ENCODE data around the gene RFX4. TPM values are rescaled to one million over a fixed set of nuclear protein-coding genes. Genes with fewer than 3 reads are reported as not detected.
"Not testable (repeated sequence)": the region's sequence is repeated elsewhere in the genome, so short reads cannot be mapped to it uniquely, and the experiment has no call there.

The RFX4 gene
- polyA plus RNA-seq, 4 donors: 0.36 to 0.38 TPM; not detected in 2

GRCh38 chr12:106685381-106685780, 102.6 kb downstream of the RFX4 start:
- no peak for DNase-seq (ENCODE audit: low read depth in 4 of 4, low spot score in 2 of 4)

DNA sequence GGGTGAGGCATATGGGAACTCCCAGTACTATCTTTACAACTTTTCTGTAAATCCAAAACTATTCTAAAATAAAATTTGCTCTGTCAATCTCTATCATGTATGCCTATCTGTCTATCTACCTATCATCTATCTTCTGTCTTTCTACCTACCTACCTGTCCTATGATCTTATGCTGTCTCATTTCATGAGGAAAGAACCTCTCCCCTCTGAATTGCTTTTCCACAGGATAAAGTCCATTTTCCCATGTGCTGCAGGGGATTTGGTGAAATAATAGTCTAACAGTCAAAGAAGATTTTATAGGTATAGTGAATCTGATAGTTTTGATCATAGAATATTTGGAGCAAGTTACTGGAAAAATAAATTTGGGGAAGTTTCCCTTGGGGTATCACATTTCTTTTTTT, 104.9 kb downstream of the RFX4 start:
- DNase-seq (ENCODE audit: low read depth in 4 of 4, low spot score in 2 of 4): no peak

GRCh38 chr12:106690569-106691305, 107.9 kb downstream of the RFX4 start:
- DNase-seq (ENCODE audit: low read depth in 4 of 4, low spot score in 2 of 4): no peak

GRCh38 chr12:106692033-106692432, 109.2 kb downstream of the RFX4 start:
- DNase-seq (ENCODE audit: low read depth in 4 of 4, low spot score in 2 of 4): not testable (repeated sequence)

- DNase-seq (ENCODE audit: low read depth in 4 of 4, low spot score in 2 of 4): no peak
Observed at GRCh38 chr12:106692896-106693820, 110.4 kb downstream of the RFX4 start.

- DNase-seq (ENCODE audit: low read depth in 4 of 4, low spot score in 2 of 4): no peak
Observed at GRCh38 chr12:106696071-106696470, 113.3 kb downstream of the RFX4 start.

GRCh38 chr12:106696681-106697417, 114.0 kb downstream of the RFX4 start:
- DNase-seq (ENCODE audit: low read depth in 4 of 4, low spot score in 2 of 4): no peak

- no peak for DNase-seq (ENCODE audit: low read depth in 4 of 4, low spot score in 2 of 4)
Observed at GRCh38 chr12:106704081-106704480, 121.3 kb downstream of the RFX4 start.

DNA sequence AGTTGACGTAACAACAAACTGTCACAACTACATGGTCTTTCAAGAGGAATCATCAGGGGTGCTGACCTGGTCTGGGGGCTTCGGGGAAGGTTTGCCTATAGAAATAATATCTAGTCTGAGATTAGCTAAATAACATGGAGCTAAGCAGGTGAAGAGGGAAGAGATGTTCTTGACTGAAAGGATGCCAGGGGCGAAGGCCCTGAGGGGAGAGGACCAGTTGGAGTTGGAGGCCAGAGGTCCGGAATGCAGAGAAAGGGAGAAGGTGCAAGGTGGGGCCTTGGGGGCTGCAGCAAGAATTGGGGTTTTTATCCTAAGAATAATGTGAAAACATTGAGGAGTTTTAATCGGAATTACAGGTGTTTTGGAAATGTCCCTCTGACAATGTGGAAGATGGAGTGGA, 123.2 kb downstream of the RFX4 start:
- no peak for DNase-seq (ENCODE audit: low read depth in 4 of 4, low spot score in 2 of 4)

GRCh38 chr12:106709068-106709511, 126.3 kb downstream of the RFX4 start:
- DNase-seq (ENCODE audit: low read depth in 4 of 4, low spot score in 2 of 4): no peak

- no peak for DNase-seq (ENCODE audit: low read depth in 4 of 4, low spot score in 2 of 4)
Observed at GRCh38 chr12:106710143-106710893, 127.5 kb downstream of the RFX4 start.

GRCh38 chr12:106711316-106711715, 128.5 kb downstream of the RFX4 start:
- no peak for DNase-seq (ENCODE audit: low read depth in 4 of 4, low spot score in 2 of 4)

DNA sequence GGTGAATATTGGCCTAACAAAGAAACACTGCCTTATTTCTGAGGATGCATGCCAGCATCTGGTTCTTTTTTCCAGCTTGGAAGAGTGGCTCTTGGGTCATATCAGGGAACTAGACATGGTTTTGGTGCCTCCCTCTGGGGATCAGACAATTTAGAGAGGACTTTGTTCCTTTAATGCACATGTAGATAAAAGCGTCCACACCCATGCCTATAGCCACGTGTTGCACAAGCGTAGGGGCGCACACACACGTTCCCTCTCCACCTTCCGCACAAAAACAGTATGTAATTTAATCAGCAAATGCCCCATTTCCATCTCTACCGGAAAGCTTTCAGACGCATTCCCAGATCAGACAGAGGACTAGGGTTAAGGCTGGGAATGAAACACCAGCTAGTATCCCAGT, 130.0 kb downstream of the RFX4 start:
- no peak for DNase-seq (ENCODE audit: low read depth in 4 of 4, low spot score in 2 of 4)

DNA sequence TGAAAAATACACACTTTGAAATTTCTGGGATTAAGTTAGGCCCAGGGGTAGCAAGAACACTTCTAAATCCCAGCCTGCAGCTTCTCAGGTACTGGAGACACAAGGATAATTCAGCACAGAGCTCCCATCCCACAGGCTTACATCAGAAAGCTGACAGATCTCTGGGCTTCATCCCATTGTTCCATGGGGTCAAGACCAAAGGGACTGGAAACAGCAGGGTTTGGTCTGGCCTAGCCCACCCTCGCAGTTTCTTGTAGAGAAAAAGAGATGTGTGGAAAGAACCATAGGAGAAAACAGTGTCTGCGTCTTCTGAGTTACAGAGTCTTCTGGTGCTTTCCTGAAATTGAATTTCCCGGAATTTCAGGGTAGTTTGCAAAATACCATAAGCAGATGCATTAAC, 132.1 kb downstream of the RFX4 start:
- DNase-seq (ENCODE audit: low read depth in 4 of 4, low spot score in 2 of 4): no peak

GRCh38 chr12:106715582-106715981, 132.8 kb downstream of the RFX4 start:
- no peak for DNase-seq (ENCODE audit: low read depth in 4 of 4, low spot score in 2 of 4)

DNA sequence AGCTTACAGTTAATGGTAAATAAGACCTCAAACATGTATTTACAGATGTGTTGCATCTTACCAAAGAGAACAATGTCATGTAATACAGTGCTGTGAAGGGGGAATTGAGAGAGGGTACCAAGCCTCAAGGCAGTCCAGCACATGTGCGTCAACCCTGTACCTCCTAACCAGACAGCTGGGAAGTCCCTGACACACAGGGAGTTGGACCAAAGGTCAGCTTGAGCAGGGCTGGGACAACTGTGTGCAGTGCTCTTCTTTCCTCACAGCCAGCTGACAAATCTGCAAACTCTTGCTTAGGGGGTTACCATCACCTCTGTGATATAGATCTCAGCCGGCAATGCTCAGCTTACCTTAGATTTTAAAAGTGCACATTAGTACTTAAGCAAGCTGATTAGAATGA, 134.9 kb downstream of the RFX4 start:
- DNase-seq (ENCODE audit: low read depth in 4 of 4, low spot score in 2 of 4): no peak

- DNase-seq (ENCODE audit: low read depth in 4 of 4, low spot score in 2 of 4): no peak
Observed at GRCh38 chr12:106719879-106720278, 137.1 kb downstream of the RFX4 start.

GRCh38 chr12:106720696-106721095, 137.9 kb downstream of the RFX4 start:
- no peak for DNase-seq (ENCODE audit: low read depth in 4 of 4, low spot score in 2 of 4)

DNA sequence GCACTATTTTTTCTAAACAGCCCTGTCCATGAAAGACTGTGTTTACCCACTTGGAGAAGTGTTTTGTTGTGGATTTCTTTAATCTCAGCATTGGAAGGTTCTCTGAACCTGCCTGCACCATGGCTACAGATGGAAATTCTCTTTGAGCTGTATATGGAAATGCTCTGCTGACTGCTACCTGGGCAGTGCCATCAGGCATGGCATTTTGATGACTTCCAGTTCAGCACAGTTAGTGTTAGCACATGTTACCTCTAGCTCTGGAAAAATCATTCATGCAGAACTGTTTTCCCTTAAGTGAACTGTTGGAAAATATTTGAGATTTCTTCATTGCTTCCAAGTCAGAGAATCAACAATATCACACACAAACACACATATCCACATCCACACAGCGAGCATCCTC, 139.1 kb downstream of the RFX4 start:
- DNase-seq (ENCODE audit: low read depth in 4 of 4, low spot score in 2 of 4): no peak

GRCh38 chr12:106722837-106723236, 140.0 kb downstream of the RFX4 start:
- DNase-seq (ENCODE audit: low read depth in 4 of 4, low spot score in 2 of 4): no peak

Measured in left renal cortex interstitium (tissue), 4 donors.